Heart left ventricle (tissue), 13 donors: Measurements from ENCODE around the gene ZNF75A.

Source experiments
- CTCF ChIP-seq, 12 donors: fragments of 200-600 bp; sonication (generic) in 4 of 12; IDR thresholded peaks; one replicate each; pipeline versions ENCODE4 v1.5.0 to v1.8.0; 2018 to 2022; ENCODE audit warnings: antibody characterized with exemption in 12 of 12, mild to moderate bottlenecking in 5 of 12
- POLR2A ChIP-seq, 2 donors: fragments of 450-650 bp; IDR thresholded peaks; one replicate each; pipeline ENCODE4 v1.6.1; 2017; ENCODE audit warnings: antibody characterized with exemption in 2 of 2, mild to moderate bottlenecking in 2 of 2, moderate library complexity in 2 of 2
- donor health status: ischemic (EF 13 %, LVEDD 7.1; RV severe dilation, severe dysfunction).
- donor health status: DM: no; HTN: yes; CAD: no.
- donor health status: DM: no; HTN: no; CAD: no.
- donor health status: ischemic (EF 25% LVEDD 6.9; RV normal size, moderate dysfunction).
- donor health status: ischemic (EF 25% LVEDD 5.7; RV mildly dilated, moderate dysfunction).
- donor health status: ischemic (EF 35%, LVEDD 5.7; RV mildly dilated, moderate dysfunction).
- donor health status: nonischemic (EF 11% LVEDD 7.7; RV severe dilation, severe dysfunction).
- donor health status: DM: yes; HTN: yes; CAD: no.
- donor health status: PGD.
- donor health status: ischemic (EF 29% LVEDD 5.4; RV normal size, mild dysfunction).
- donor health status: nonischemic (EF 23%, LVEDD 6.1; RV moderate dilation, normal function).

- TF ChIP-seq POLR2A (IDR thresholded peaks at IDR 0.05) = no peak
- no peak for TF ChIP-seq CTCF (IDR thresholded peaks at IDR 0.05)
Measured at GRCh38 chr16:3304370-3304769, 927 bp upstream of the ZNF75A start.
